Kidney epithelial cell (primary cell): Measurements from ENCODE around the gene ADCY2. TPM values are rescaled to one million over a fixed set of nuclear protein-coding genes. Genes with fewer than 3 reads are reported as not detected.
A peak's percentile ranks its signal among the peaks of the same experiment; 100 is the strongest.

ENCODE experiments used
- DNase-seq: peaks from one replicate; pipeline ENCODE4 v3.0.0-alpha.2; 2010; ENCODE audit warnings: low read depth
- H3K27me3 ChIP-seq: 2 replicates; pipeline ENCODE4 v1.6.0; 2011; ENCODE audit warnings: low read length; ENCODE audit not compliant: control insufficient read depth, insufficient read depth
- H3K36me3 ChIP-seq: 2 replicates; pipeline ENCODE4 v1.5.1; 2011; ENCODE audit warnings: low read length; ENCODE audit not compliant: control insufficient read depth, insufficient read depth
- H3K4me3 ChIP-seq: 2 replicates; pipeline ENCODE4 v1.5.1; 2011; ENCODE audit warnings: low read depth, mild to moderate bottlenecking, control low read depth, low read length
- total RNA-seq: library from RNA; depleted of rRNA; stranded (reverse); fragments of >200 nt; gene quantifications from 2 replicates; pipeline ENCODE4 v1.2.3, GENCODE V29; 2015
- TF ChIP-seq, protein P1 (sequence below): IDR thresholded peaks from 2 replicates; pipeline ENCODE4 v1.5.1; 2011; ENCODE audit warnings: mild to moderate bottlenecking, moderate library complexity, low read length, control low read depth, inconsistent platforms; ENCODE audit not compliant: insufficient read depth, poor library complexity, severe bottlenecking

ADCY2 gene
- total RNA-seq, 1 donor from 2014 or later = 0.25 TPM

DNA sequence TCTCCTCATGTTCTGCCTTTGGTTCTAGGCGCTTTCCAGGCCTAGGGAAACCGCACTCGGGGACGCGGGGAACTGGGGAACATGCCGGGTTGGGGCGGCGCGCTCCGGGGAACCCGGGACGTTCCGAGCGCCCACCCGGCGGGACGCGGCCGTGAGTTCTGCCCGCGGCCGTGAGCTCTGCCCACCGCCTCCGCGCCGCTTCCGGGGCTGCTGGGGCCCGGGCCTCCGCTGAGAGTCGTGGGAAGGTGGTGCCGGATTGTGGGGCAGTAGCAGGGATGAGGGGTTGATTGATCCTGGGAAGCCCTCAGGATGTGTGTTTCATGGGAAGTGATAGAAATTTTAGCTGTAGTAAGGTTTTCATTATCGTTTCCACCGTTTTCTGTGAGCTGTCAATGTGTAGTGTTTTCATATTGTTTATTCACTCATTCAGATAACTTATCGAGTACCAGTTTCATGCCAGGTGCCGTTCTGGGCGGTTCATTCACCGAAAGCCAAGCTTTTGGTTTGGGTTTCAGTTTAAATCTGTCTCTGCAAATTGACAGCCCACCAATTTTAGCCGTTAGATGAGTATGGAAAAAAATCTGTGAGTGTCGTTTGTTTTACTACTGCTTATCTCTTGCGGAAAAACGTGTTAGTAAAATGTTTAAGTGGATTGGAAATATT is 473.7 kb downstream of the ADCY2 start:
- no peaks in the 10 kb centered on the region for H3K27me3 ChIP-seq
- no peaks in the 10 kb centered on the region for H3K36me3 ChIP-seq
- TF ChIP-seq, protein P1, sequence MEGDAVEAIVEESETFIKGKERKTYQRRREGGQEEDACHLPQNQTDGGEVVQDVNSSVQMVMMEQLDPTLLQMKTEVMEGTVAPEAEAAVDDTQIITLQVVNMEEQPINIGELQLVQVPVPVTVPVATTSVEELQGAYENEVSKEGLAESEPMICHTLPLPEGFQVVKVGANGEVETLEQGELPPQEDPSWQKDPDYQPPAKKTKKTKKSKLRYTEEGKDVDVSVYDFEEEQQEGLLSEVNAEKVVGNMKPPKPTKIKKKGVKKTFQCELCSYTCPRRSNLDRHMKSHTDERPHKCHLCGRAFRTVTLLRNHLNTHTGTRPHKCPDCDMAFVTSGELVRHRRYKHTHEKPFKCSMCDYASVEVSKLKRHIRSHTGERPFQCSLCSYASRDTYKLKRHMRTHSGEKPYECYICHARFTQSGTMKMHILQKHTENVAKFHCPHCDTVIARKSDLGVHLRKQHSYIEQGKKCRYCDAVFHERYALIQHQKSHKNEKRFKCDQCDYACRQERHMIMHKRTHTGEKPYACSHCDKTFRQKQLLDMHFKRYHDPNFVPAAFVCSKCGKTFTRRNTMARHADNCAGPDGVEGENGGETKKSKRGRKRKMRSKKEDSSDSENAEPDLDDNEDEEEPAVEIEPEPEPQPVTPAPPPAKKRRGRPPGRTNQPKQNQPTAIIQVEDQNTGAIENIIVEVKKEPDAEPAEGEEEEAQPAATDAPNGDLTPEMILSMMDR = no peak
- H3K4me3 ChIP-seq = peak overlapping the region; percentile 86
- no peak for DNase-seq

DNA sequence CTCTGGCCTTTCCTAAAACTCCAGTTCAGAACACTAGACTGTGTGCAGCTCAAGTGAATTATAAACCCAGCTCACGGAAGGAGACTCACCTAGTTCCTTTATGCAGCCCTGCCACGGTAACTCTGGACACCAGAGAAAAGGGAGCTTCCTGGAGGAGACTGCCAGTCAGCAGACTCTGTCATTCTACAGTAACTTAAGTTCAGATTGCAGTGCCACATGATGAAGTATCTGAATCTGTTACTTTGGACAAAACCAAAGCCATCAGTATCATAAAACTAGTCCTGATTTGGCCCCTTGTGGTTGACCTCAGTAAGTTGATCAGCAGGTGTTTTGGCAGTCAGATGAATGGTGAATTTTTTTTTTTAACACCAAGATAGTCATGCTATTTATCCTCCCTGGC is 475.7 kb downstream of the ADCY2 start:
- Histone ChIP-seq H3K36me3 (no peaks in the 10 kb centered on the region), H3K4me3 (no peak overlapping the region), H3K27me3 (no peaks in the 10 kb centered on the region)
- DNase-seq = no peak
- TF ChIP-seq, protein P1 = no peak

GRCh38 chr5:7872517-7873130 is 476.7 kb downstream of the ADCY2 start:
- TF ChIP-seq, protein P1 = no peak
- Histone ChIP-seq H3K4me3 (no peak overlapping the region), H3K36me3 (no peaks in the 10 kb centered on the region), H3K27me3 (no peaks in the 10 kb centered on the region)
- no peak for DNase-seq

DNA sequence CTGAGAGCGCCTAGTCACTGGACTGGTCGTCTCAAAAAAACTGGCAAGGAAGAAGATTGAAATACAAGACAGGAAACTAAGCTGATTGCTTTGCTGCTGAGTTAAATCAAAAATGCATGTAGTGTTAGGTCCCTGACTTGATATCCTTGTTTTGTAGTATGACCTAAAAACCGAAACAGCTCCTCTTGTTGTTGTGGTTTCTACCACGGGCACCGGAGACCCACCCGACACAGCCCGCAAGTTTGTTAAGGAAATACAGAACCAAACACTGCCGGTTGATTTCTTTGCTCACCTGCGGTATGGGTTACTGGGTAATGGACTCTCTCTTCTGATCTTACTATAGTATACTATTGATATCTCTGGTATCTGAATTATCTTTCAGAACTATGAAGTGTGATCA is 477.3 kb downstream of the ADCY2 start:
- TF ChIP-seq, protein P1 = no peak
- no peaks in the 10 kb centered on the region for H3K27me3 ChIP-seq
- no peak for DNase-seq
- H3K36me3 ChIP-seq = no peaks in the 10 kb centered on the region
- H3K4me3 ChIP-seq = no peak overlapping the region

- H3K36me3 ChIP-seq = no peaks in the 10 kb centered on the region
- TF ChIP-seq, protein P1 = no peak
- H3K27me3 ChIP-seq = no peaks in the 10 kb centered on the region
- DNase-seq = no peak
- H3K4me3 ChIP-seq = no peak overlapping the region
Measured at GRCh38 chr5:7874639-7875038, 478.7 kb downstream of the ADCY2 start.

- TF ChIP-seq, protein P1 = no peak
- Histone ChIP-seq H3K4me3 (no peak overlapping the region), H3K36me3 (no peaks in the 10 kb centered on the region), H3K27me3 (no peaks in the 10 kb centered on the region)
- DNase-seq = no peak
Measured at GRCh38 chr5:7875151-7875550, 479.2 kb downstream of the ADCY2 start.
